GM13976 (cell line): ENCODE measurements around the gene RBM24.

Experiments used
- DNase-seq: peaks from one replicate; pipeline ENCODE4 v3.0.0; 2012; ENCODE audit warnings: low spot score
- in situ Hi-C: fragments of 300-500 bp; cut with MboI; formaldehyde crosslinking; loops from one replicate; pipeline ENCODE4 v1.12.0; 2022; ENCODE audit warnings: low sequenced_read_pairs, mixed read lengths, inconsistent platforms; ENCODE audit not compliant: unreplicated experiment
- TF ChIP-seq, protein P1 (sequence below): IDR thresholded peaks from 2 replicates; pipeline ENCODE4 v1.5.1; 2012; ENCODE audit warnings: borderline replicate concordance, mild to moderate bottlenecking; ENCODE audit not compliant: insufficient read depth; ENCODE audit errors: extremely low read depth, missing control alignments, control extremely low read depth

Gene RBM24

GRCh38 chr6:17297271-17298080 lies 16.3 kb downstream of the RBM24 start:
- DNase-seq = no peak
- TF ChIP-seq, protein P1, sequence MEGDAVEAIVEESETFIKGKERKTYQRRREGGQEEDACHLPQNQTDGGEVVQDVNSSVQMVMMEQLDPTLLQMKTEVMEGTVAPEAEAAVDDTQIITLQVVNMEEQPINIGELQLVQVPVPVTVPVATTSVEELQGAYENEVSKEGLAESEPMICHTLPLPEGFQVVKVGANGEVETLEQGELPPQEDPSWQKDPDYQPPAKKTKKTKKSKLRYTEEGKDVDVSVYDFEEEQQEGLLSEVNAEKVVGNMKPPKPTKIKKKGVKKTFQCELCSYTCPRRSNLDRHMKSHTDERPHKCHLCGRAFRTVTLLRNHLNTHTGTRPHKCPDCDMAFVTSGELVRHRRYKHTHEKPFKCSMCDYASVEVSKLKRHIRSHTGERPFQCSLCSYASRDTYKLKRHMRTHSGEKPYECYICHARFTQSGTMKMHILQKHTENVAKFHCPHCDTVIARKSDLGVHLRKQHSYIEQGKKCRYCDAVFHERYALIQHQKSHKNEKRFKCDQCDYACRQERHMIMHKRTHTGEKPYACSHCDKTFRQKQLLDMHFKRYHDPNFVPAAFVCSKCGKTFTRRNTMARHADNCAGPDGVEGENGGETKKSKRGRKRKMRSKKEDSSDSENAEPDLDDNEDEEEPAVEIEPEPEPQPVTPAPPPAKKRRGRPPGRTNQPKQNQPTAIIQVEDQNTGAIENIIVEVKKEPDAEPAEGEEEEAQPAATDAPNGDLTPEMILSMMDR = no peak
- in situ Hi-C loops = no loop called here

- in situ Hi-C loops = no loop called here
- TF ChIP-seq, protein P1 = no peak
Observed at GRCh38 chr6:17298257-17298656, 17.1 kb downstream of the RBM24 start.

DNA sequence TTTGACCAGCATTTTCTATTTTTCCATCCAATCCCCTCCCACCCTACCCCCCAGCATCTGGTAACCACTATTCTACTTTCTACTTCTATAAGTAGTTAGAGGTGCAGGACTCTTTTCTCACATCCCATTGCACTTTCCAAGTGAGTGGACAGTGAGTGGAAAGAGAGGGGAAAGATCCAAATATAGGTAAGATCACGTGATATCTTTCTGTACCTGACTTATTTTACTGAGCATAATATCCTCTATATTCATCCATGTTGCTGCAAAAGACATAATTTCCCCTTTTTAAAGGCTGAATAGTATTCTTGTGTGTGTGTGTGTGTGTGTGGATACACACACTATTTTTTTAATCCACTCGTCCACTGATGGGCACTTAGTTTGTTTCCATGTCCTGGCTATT lies 18.1 kb downstream of the RBM24 start:
- in situ Hi-C loops = no loop called here
- TF ChIP-seq, protein P1 = no peak
- no peak for DNase-seq

More at GRCh38 chr6:17298257-17298656, 17.1 kb downstream of the RBM24 start:
- no peak for DNase-seq

DNA sequence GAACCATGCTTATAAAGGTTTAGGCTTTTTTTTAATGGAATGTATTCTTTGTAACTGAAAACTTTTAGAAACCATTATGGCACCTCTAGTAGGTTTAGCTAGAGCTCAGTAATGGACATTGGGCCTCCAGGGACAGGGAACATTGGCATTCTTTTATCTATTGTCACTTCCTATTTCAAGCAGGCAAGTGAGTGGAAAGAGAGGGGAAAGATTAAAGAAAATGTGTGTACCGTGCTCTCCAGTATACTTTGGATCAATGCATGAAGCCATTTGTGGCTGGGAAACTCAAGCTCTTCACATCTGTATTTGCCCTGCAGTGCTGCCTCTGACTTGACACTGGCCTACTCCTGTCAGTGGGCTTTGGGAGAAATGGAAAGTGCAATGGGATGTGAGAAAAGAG lies 18.6 kb downstream of the RBM24 start:
- DNase-seq = no peak
- TF ChIP-seq, protein P1 = no peak
- in situ Hi-C loops = no loop called here

DNA sequence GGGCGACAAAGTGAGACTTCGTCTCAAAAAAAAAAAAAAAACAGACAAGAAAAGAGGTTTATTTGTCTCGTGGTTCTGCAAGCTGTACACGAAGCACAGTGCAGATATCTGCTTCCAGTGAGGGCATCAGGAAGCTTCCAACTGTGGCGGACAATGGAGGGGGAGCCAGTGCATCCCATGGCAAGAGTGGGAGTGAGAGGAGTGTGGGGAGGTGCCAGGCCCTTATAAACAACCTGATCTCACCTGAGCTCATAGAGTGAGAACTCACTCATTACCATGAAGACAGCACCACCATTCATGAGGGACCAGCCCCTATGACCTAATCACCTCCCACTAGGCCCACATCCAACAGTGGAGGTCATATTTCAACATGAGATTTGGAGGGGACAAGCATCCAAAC lies 19.5 kb downstream of the RBM24 start:
- no peak for DNase-seq
- in situ Hi-C loops = no loop called here
- TF ChIP-seq, protein P1 = no peak

DNA sequence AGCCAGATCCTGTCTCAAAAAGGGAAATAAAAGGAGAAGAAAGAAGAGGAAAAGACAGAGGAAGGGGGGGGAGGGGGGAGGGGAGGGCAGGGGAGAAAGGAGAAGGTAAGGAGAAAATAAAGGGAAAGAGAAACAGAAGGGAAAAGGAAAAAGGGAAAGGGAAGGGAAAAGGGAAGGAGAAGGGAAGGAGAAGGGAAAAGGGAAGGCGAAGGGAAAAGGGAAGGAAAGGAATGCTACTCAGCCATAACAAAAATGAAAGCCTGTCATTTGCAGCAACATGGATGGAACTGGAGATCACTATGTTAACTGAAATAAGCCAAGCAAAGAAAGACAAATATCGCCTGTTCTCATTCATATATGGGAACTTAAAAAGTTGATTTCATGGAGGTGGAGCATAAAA lies 22.3 kb downstream of the RBM24 start:
- TF ChIP-seq, protein P1 = no peak
- DNase-seq = no peak
- in situ Hi-C loops = no loop called here
